HEK293 (cell line): ENCODE results near the gene RBM45.

Experiments used
- CTCF ChIA-PET: fragments of 350-600 bp; formaldehyde crosslinking; extraction: SDS; loops from one replicate; lab custom pipeline; 2021; ENCODE audit warnings: antibody characterized with exemption; lab: Yijun Ruan, JAX
- POLR2A ChIA-PET: fragments of 300-600 bp; formaldehyde crosslinking; extraction: SDS; loops from one replicate; lab custom pipeline; 2020; ENCODE audit warnings: antibody characterized with exemption, inconsistent platforms; lab: Yijun Ruan, JAX
- H3K27ac ChIP-seq: fragments of 200-500 bp; sonication (Bioruptor generic); 2 replicates; pipeline ENCODE4 v1.5.1; 2014; ENCODE audit warnings: low read depth, low read length, control low read depth, inconsistent platforms; ENCODE audit errors: extremely low read depth
- H3K36me3 ChIP-seq, 2 experiments: fragments of 200-500 bp in 1 of 2; sonication (Bioruptor generic) in 1 of 2; 1 replicate in 1 of 2; 2 replicates in 1 of 2; pipeline ENCODE4 v1.5.1; 2014 to 2017; ENCODE audit warnings: inconsistent platforms in 2 of 2, low read length in 2 of 2; ENCODE audit not compliant: control insufficient read depth in 2 of 2, insufficient read depth in 1 of 2
- H3K4me1 ChIP-seq: fragments of 200-500 bp; sonication (Bioruptor generic); 2 replicates; pipeline ENCODE4 v1.5.1; 2014; ENCODE audit warnings: mild to moderate bottlenecking, low read length, inconsistent platforms; ENCODE audit not compliant: control insufficient read depth, insufficient read depth
- H3K4me3 ChIP-seq: 2 replicates; pipeline ENCODE4 v1.5.1; 2011; ENCODE audit warnings: low read depth, mild to moderate bottlenecking, control low read depth, low read length, moderate library complexity
- H3K9me3 ChIP-seq: fragments of 200-500 bp; sonication (Bioruptor generic); 2 replicates; pipeline ENCODE4 v1.5.1; 2014; ENCODE audit warnings: low read depth, low read length, inconsistent platforms; ENCODE audit not compliant: control insufficient read depth, insufficient read depth
- BCL11B ChIP-seq: fragments of 450-650 bp; formaldehyde crosslinking; IDR thresholded peaks from 2 replicates; pipeline ENCODE4 v1.5.1; 2016; ENCODE audit warnings: low read depth, missing biosample characterization, missing genetic modification characterization
- TSHZ1 ChIP-seq: fragments of 450-650 bp; formaldehyde crosslinking; IDR thresholded peaks from 2 replicates; pipeline ENCODE4 v1.5.1; 2016; ENCODE audit warnings: missing biosample characterization, missing genetic modification characterization, borderline replicate concordance
- ZBTB1 ChIP-seq: fragments of 450-650 bp; formaldehyde crosslinking; IDR thresholded peaks from 2 replicates; pipeline ENCODE4 v1.5.1; 2016; ENCODE audit warnings: missing biosample characterization, missing genetic modification characterization
- ZFP3 ChIP-seq: fragments of 450-650 bp; formaldehyde crosslinking; IDR thresholded peaks from 2 replicates; pipeline ENCODE4 v1.5.1; 2016; ENCODE audit warnings: low read depth, missing biosample characterization, missing genetic modification characterization
- ZFP69B ChIP-seq: fragments of 450-650 bp; formaldehyde crosslinking; IDR thresholded peaks from 2 replicates; pipeline ENCODE4 v1.5.1; 2016; ENCODE audit warnings: missing biosample characterization, missing genetic modification characterization
- ZNF169 ChIP-seq: fragments of 450-650 bp; formaldehyde crosslinking; IDR thresholded peaks from 2 replicates; pipeline ENCODE4 v1.5.1; 2016; ENCODE audit warnings: missing biosample characterization, missing genetic modification characterization
- ZNF223 ChIP-seq: fragments of 450-650 bp; formaldehyde crosslinking; IDR thresholded peaks from 2 replicates; pipeline ENCODE4 v1.5.1; 2016; ENCODE audit warnings: missing biosample characterization, missing genetic modification characterization
- ZNF473 ChIP-seq: fragments of 450-650 bp; formaldehyde crosslinking; IDR thresholded peaks from 2 replicates; pipeline ENCODE4 v1.5.1; 2017; ENCODE audit warnings: missing biosample characterization, missing genetic modification characterization
- ZNF510 ChIP-seq: fragments of 450-650 bp; formaldehyde crosslinking; IDR thresholded peaks from 2 replicates; pipeline ENCODE4 v1.5.1; 2018; ENCODE audit warnings: mild to moderate bottlenecking, missing genetic modification characterization, missing biosample characterization; ENCODE audit not compliant: insufficient replicate concordance
- ZNF76 ChIP-seq: fragments of 450-650 bp; formaldehyde crosslinking; IDR thresholded peaks from 2 replicates; pipeline ENCODE4; 2016; ENCODE audit warnings: low read depth, missing biosample characterization, missing genetic modification characterization, borderline replicate concordance
- ZSCAN23 ChIP-seq: fragments of 450-650 bp; formaldehyde crosslinking; IDR thresholded peaks from 2 replicates; pipeline ENCODE4 v1.5.1; 2016; ENCODE audit warnings: missing biosample characterization, missing genetic modification characterization
- ZSCAN5A ChIP-seq: fragments of 450-650 bp; formaldehyde crosslinking; IDR thresholded peaks from 2 replicates; pipeline ENCODE4 v1.5.1; 2016; ENCODE audit warnings: missing biosample characterization, missing genetic modification characterization
- TF ChIP-seq, protein P1 (sequence below): fragments of 450-650 bp; formaldehyde crosslinking; IDR thresholded peaks from 2 replicates; pipeline ENCODE4 v1.5.1; 2016; ENCODE audit warnings: missing biosample characterization, missing genetic modification characterization
- TF ChIP-seq, protein P2 (sequence below): fragments of 450-650 bp; formaldehyde crosslinking; IDR thresholded peaks from 2 replicates; pipeline ENCODE4 v1.5.1; 2016; ENCODE audit warnings: missing biosample characterization, missing genetic modification characterization
- TF ChIP-seq, protein P3 (sequence below): fragments of 450-650 bp; formaldehyde crosslinking; IDR thresholded peaks from 2 replicates; pipeline ENCODE4 v1.5.1; 2016; ENCODE audit warnings: missing biosample characterization, missing genetic modification characterization

The RBM45 gene

GRCh38 chr2:178114462-178114861 lies 2.2 kb downstream of the RBM45 start:
- POLR2A ChIA-PET, result interaction anchor here (1.1 kb wide), 1 partner anchor 337 kb away, joined by 3 read pairs; the partner anchor contains the start of genes PJVK and PRKRA
- H3K4me1 ChIP-seq, result no peaks in the 10 kb centered on the region
- CTCF ChIA-PET, result interaction anchor here (0.6 to 5.3 kb wide), 4 partner anchors 14 to 322 kb away, joined by 3 to 37 read pairs (median 16); no protein-coding TSS in a partner anchor
- no peak overlapping the region for H3K4me3 ChIP-seq
- no peak overlapping the region for H3K27ac ChIP-seq
- H3K9me3 ChIP-seq, result no peaks in the 10 kb centered on the region
- H3K36me3 ChIP-seq, result peaks cover 0 to 19% of the 10 kb centered on the region in 2 experiments; a peak in 1 of 3 replicates
- TF ChIP-seq ZFP3 (tag by site-specific recombination), result no peak
- TF ChIP-seq, protein P1, sequence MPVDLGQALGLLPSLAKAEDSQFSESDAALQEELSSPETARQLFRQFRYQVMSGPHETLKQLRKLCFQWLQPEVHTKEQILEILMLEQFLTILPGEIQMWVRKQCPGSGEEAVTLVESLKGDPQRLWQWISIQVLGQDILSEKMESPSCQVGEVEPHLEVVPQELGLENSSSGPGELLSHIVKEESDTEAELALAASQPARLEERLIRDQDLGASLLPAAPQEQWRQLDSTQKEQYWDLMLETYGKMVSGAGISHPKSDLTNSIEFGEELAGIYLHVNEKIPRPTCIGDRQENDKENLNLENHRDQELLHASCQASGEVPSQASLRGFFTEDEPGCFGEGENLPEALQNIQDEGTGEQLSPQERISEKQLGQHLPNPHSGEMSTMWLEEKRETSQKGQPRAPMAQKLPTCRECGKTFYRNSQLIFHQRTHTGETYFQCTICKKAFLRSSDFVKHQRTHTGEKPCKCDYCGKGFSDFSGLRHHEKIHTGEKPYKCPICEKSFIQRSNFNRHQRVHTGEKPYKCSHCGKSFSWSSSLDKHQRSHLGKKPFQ, result no peak
- TF ChIP-seq, protein P2, sequence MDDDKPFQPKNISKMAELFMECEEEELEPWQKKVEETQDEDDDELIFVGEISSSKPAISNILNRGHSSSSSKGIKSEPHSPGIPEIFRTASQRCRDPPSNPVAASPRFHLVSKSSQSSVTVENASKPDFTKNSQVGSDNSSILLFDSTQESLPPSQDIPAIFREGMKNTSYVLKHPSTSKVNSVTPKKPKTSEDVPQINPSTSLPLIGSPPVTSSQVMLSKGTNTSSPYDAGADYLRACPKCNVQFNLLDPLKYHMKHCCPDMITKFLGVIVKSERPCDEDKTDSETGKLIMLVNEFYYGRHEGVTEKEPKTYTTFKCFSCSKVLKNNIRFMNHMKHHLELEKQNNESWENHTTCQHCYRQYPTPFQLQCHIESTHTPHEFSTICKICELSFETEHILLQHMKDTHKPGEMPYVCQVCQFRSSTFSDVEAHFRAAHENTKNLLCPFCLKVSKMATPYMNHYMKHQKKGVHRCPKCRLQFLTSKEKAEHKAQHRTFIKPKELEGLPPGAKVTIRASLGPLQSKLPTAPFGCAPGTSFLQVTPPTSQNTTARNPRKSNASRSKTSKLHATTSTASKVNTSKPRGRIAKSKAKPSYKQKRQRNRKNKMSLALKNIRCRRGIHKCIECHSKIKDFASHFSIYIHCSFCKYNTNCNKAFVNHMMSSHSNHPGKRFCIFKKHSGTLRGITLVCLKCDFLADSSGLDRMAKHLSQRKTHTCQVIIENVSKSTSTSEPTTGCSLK (tag by site-specific recombination), result no peak
- no peak for TF ChIP-seq ZSCAN5A (tag by site-specific recombination)
- no peak for TF ChIP-seq ZNF473 (tag by site-specific recombination)
- no peak for TF ChIP-seq TSHZ1
- no peak for TF ChIP-seq ZBTB1
- no peak for TF ChIP-seq ZNF510 (tag by site-specific recombination)
- no peak for TF ChIP-seq BCL11B (tag by site-specific recombination)
- no peak for TF ChIP-seq ZNF169 (tag by site-specific recombination)
- TF ChIP-seq ZFP69B (tag by site-specific recombination), result no peak
- TF ChIP-seq ZSCAN23 (tag by site-specific recombination), result no peak
- no peak for TF ChIP-seq ZNF223 (tag by site-specific recombination)
- no peak for TF ChIP-seq ZNF76
- TF ChIP-seq, protein P3, sequence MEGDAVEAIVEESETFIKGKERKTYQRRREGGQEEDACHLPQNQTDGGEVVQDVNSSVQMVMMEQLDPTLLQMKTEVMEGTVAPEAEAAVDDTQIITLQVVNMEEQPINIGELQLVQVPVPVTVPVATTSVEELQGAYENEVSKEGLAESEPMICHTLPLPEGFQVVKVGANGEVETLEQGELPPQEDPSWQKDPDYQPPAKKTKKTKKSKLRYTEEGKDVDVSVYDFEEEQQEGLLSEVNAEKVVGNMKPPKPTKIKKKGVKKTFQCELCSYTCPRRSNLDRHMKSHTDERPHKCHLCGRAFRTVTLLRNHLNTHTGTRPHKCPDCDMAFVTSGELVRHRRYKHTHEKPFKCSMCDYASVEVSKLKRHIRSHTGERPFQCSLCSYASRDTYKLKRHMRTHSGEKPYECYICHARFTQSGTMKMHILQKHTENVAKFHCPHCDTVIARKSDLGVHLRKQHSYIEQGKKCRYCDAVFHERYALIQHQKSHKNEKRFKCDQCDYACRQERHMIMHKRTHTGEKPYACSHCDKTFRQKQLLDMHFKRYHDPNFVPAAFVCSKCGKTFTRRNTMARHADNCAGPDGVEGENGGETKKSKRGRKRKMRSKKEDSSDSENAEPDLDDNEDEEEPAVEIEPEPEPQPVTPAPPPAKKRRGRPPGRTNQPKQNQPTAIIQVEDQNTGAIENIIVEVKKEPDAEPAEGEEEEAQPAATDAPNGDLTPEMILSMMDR (tag by site-specific recombination), result no peak
